ENCODE measurements around the gene AKAP5.
"Not testable (repeated sequence)": the region's sequence is repeated elsewhere in the genome, so short reads cannot be mapped to it uniquely, and the experiment has no call there.

The AKAP5 gene

DNA sequence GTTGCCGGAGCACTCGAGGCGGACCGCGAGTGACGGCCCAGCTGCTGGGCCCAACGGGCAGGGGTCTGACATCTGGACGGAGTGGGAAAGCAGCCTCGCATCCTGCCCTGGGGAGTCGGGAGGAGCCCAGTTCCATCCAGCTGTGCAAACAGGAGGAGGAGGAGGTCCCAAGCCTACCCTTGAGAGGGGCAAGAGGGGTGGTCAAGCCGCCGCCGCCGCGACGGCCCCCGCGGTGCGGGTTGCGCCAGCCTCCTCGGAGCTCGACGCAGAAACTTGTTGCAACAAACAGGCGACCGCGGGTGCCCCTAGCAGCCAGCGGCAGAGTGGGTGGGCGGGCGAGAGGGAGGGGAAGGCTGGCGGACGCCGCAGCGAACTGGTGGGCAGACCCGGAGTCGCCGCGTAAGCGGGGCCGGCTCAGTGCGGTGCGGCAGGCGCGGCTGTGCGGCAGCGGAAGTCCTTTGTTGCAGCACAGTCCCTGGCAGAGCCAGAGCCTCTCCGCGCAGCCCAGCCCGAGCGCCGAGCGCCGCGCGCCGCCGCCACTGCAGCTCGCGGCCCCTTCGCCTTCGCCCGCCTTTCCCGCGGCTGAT, 39.1 kb downstream of the AKAP5 start, which contains the start of gene ZBTB1:
TSS of gene ZBTB1 (plus strand) at position 461 of the 587 bp plus-strand sequence. CDS start 16,735 bp downstream, outside the sequence.
- peak; percentile 92 for DNase-seq

- DNase-seq = peak; percentile 92
Measured at GRCh38 chr14:64504897-64505794, 39.8 kb downstream of the AKAP5 start.

- DNase-seq = peak; percentile 68
Measured at GRCh38 chr14:64506721-64507120, 41.4 kb downstream of the AKAP5 start.

DNA sequence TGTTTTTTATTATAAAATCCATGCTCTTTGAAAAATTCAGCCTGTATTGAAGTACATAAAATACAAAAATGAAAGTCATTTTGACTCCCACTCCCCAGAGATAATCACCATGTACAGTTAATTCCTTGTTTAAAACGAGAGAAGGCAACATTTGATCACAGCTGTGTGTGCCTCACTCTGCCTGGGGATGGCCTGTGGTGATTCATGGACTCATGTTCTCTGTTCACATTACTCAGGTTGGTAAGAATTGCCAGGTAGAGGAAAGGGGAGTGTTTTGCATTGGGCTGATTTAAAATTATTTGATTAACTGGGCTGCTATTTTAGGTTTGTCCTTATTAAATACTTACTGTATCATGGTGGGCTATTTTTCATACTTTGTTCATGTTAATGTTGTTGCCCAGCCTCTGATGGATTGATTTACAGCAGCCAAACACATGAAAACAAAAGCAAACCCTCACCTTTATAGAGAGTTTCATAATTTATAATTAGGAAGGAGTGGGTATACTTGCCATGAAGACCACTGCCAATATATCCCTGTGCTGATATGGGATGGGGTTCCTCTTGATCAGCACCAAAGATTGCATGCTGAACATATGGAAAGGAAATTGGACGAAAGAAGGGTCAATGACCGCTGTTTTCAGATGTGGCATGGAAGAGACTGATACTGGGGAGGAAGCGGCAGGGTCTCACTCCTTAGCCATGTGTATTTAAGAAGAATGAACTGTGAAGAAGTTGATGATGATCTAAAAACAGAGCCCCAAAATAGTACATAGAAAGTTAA, 42.3 kb downstream of the AKAP5 start:
- no peak for DNase-seq

GRCh38 chr14:64508215-64508776, 43.0 kb downstream of the AKAP5 start:
- DNase-seq = no peak

DNA sequence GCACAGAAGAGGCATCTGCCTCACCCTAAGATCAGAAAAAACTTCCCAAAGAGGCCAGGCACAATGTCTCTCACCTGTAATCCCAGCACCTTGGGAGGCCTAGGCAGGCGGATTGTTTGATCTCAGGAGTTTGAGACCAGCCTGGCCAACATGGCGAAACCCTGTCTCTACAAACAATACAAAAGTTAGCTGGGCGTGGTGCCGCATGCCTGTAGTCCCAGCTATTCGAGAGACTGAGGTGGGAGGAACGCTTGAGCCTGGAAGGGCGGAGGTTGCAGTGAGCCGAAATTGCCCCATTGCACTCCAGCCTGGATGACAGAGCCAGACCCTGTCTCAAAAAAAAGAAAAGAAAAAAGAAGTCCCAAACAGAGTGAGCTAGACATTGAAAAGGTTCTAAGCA, 43.7 kb downstream of the AKAP5 start:
- no peak for DNase-seq

- peak; percentile 85 for DNase-seq
Measured at GRCh38 chr14:64510825-64511671, 45.7 kb downstream of the AKAP5 start.

DNA sequence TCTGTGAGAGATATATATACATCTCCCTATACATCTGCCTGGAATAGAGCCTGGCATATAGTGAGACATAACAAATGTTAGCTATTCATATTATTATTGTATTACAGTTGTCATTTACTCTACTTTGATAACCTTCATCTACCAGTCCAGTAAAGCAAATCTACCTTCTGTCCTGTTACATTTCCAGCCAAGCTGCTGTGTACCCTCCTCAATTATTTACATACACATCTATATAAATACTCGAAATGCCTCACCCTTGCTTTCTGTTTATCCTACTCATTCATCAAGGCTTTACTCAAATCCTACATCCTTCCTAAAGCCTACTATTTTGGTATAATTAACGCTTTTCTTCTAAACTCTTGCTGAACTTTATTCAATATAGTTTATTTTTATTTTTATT, 48.0 kb downstream of the AKAP5 start:
- DNase-seq = no peak

DNA sequence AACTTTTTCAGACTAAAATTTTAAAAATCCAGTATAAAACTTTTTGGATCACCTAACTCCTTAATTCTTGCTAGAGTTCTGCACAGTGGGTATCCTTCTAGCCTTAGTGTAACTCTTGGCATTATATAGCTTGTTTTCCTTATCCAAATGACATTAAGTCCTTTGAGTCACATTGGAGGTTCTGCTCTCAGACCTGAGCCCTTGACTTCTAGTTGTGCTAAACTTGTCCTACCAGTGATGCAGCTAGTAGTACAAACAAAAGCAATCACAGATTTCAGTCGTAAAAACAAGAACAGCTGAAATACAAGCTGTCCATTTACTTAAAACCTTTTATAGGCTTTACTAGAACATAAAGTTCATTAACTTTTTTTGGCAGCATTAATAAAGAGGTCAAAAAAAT, 49.8 kb downstream of the AKAP5 start:
- no peak for DNase-seq

- no peak for DNase-seq
Measured at GRCh38 chr14:64516969-64517368, 51.7 kb downstream of the AKAP5 start.

DNA sequence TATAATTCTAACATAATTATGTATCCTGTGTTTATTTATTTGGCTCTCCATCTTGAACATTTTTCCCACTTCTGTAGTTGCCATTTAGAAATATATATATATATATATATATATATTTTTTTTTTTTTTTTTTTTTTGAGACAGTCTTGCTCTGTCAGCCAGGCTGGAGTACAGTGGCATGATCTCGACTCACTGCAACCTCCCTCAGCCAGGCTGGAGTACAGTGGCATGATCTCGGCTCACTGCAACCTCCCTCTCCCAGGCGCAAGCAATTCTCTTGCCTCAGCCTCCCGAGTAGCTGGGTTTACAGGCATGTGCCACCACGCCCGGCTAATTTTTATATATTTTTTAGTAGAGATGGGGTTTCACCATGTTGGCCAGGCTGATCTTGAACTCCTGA, 52.4 kb downstream of the AKAP5 start:
- DNase-seq = not testable (repeated sequence)

DNA sequence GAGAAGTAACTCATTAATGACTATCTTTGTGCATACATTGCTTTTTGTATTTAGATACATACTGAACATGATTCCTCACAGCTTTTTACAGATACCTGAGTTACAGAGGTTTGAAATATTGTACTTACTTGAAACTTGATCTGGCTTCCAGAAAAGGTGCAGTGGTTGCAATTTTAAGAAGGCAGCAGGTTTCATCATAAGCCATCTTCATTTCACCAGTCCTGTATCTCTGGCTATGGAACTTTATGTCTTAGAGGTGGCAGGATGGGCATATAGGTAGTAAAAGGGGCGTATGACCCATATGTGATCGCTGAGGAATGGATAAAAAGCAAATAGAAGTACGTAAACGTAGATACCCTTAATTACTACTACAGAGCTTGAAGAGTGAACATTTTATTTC, 52.9 kb downstream of the AKAP5 start:
- DNase-seq = no peak

GRCh38 chr14:64520699-64521098, 55.4 kb downstream of the AKAP5 start:
- DNase-seq = no peak

- no peak for DNase-seq
Measured at GRCh38 chr14:64522591-64523355, 57.5 kb downstream of the AKAP5 start.
